GM19324 (cell line): ENCODE data around the gene AK5.

Experiments
- ATAC-seq: cut with Tn5 transposase; IDR thresholded peaks from one replicate; pipeline ENCODE4 v1.9.1; 2021; ENCODE audit warnings: mild to moderate bottlenecking, moderate library complexity; ENCODE audit not compliant: unreplicated experiment, low FRiP score

The AK5 gene

DNA sequence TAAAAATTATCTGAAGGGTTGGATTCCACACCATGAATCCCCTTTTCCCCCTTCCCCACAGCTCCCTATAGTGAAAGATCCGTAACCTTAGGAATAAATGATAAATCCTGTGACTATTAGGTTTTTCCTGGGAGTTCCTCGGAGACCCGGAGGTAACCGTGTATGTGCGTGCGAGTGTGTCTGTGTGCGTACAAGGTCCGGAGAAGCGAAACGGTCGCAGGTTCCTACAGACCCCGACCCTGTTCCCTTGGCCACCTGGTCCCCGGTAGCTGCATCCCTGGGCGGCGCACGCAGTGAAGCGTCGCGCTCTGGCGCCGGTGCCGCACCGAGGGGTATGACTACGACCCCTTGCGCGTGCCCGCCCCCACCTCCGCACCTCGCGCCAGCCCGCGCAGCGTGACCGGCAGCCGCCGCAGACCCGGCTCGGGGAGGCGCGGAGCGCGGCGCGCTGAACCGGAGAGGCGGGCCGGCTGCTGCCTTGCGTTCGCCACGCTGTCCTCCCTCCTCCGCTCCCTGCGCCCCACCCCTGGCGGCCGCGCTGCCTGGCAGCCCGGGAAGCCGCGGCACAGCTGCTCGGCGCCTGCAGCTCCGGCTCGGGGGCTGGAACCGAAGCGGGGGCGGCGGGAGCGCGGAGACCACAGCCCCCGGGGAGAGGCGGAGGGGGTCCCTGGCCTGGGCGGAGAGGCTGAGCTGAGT is at the start of gene AK5:
Gene AK5, plus strand, starts transcription at position 529 of the 696 bp plus-strand sequence. CDS start 295 bp downstream, outside the sequence.
- ATAC-seq = no peak

- no peak for ATAC-seq
These were observed 49.0 kb upstream of the AK5 start for GRCh38 chr1:77232829-77233228.

- ATAC-seq = no peak
These were observed 47.7 kb upstream of the AK5 start for GRCh38 chr1:77234096-77234495.

DNA sequence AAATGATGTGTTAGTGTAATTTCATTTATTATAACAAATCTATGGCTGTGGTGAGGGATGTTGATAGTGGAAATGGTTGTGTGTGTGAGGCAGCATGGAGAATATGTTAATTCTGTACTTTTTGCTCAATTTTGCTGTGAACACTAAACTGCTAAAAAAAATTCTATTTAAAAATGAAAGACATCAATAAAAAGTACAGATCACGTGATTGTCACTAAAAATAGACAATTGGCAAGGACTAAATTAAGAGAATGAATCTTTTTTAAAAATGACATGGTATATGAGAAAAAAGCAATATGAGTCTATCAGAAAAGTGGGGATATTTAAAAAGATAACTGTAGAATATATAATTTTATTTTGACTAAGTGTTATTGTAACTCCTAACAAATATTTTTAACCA is 46.9 kb upstream of the AK5 start:
- ATAC-seq = no peak

- no peak for ATAC-seq
These were observed 43.4 kb upstream of the AK5 start for GRCh38 chr1:77238462-77238861.

DNA sequence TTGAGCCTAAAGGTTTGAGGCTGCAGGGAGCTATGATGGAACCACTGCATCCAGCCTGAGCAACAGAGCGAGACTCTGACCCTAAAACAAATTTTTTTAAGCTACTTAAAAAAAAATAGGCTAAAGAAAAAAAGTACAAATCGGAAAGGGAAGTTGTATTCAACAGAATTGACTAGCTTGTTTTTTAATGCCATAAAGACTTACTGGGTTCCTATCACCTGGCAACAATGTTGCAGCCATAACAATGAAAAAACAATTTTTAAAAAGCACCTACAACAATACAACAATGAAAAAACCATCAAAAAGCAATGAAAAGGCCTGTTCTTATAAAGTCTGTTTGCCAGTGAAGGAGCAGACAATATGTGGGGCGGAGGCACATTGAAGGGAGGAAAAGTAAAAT is 42.5 kb upstream of the AK5 start:
- no peak for ATAC-seq

- ATAC-seq = no peak
These were observed 36.0 kb upstream of the AK5 start for GRCh38 chr1:77245830-77246229.

GRCh38 chr1:77250126-77250525 is 31.7 kb upstream of the AK5 start:
- no peak for ATAC-seq

DNA sequence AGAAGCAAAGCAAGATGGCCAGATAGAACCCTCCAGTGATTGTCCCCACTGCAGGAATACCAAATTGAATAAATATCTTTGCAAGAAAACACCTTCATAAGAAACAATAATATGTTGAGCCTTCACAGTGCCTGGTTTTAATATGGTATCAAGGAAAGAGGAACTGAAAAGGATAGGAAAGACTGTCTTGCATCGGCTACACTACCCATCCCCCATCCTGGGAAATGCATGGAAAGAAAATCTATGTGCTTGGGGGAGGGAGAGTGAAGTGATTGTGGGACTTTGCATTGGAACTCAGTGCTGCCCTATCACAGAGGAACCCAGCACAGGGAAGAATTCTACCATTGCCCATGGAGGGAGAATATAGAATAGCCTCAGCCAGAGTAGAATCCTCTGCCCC is 28.6 kb upstream of the AK5 start:
- ATAC-seq = no peak

DNA sequence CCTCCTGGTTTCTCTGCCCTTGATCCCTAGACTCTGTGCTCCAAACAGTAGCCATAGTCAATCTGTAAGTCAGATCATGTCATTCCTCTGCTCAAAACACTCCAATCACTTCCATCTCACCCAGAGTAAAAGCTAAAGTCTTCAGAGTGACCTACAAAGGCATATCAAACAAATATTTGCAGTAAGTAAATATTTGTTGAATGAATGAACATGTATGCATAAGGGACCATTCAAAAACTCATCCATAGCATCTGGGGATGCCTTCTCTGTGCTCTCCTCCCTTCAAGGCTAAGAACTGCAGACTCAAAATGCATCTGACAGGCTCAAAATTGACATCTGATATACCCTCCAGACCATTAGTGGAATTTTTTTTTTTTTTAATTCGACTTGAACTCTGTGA is 18.1 kb upstream of the AK5 start:
- no peak for ATAC-seq

DNA sequence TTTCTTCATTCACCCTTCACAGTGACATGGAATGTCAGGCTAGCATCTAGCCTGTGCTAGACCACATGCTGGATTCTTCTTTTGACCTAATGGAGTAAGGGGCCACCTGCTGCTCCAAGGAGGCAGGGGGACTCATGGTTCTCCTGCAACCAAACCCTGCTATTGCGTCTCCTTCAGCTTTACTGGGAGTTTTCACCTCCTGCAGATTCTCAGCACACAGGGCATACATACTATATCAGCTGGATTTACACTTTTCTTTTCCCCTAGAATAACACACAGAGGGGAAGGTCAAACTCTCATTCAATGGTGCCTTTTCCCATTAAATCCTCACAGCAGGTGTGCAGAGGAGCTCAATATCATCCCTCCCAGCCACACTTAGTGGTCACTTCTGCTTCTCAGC is 16.6 kb upstream of the AK5 start:
- no peak for ATAC-seq

DNA sequence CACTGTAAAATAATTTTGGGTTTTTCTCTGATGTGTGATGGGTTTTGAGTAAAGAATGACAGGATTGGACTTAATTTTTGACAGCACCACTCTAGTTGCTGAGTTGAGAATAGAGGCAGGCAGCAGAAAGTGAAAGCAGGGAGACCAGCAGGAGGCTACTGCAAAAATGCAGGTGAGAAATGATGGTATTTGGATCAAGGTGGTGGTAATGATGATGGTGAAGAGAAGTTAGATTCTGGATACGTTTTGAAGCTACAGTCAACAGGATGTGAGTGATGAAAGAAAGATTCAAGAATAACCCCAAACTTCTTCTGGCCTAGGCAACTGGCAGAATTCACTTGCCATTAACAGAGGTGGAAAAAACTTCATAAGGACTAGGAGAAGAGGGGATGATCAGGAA is 14.8 kb upstream of the AK5 start:
- ATAC-seq = no peak

DNA sequence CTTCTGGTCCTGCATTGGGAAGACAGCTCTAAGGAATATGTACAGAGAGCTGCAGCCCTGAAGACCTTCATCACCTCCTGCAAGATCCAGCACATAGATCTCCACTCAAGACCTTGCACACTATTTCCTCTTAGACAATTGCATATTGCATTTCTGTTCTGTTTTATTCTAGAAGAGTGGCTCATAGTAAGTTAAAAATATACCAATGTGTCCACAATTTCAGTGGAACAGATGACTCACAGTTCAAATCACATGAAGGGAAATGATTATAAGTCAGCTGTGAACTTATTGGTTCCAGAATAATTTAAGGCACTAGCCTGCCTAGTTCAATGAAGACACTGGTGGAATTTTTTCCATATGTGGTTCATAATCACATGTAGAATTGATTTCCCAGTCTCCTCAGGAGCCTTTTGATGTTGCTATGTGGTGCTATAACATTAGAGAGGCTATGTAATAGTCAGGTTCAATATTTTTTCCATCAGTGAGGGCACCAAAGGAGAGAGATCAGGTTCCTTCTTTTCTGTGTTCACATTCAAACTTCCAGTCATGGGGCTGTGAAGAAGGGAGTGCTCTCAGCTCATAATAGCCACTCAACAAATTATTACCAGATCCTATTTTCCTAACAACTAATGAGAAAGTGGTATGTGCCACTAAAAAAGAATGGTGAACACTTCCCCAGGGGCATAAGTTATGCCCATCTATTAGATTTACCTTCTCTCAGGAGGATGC is 9.8 kb upstream of the AK5 start:
- ATAC-seq = no peak

DNA sequence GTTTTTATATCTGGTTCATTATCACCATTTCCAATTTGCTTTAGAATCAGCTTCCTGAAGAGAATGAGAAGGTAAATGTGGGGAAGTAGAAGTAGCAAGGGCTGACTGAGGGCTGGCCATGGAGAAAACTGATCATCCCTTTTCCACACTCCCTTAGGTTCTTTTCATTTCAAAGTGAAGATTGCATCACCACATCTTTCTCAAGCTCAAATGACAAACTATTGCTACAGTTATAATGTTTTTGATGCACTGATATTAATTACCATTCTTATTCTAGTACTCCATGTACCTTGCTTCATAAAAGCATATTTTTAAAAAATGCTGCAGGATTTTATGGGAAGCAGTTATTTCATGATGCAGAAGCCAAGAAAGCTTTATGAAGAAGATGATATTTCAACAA is 7.9 kb upstream of the AK5 start:
- ATAC-seq = no peak

DNA sequence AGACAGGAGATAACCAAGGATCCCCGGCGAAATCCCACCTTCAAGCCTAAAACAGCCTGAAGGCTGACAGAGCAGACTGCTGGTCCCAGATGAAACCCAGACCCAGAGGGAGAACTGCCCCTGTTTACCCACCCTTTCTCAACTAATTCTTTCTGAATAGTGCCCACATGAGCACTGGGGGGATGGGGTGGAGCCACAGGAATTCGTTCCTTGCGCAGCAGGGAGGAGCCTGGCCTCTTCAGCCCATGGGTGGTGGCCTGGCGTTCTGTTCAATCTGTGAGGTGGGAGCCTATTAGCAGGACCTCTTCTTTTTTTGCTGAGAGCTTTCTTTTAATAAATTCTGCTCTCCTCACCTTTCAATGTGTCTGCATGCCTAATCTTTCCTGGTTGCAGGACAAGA is 6.6 kb upstream of the AK5 start:
- ATAC-seq = no peak

DNA sequence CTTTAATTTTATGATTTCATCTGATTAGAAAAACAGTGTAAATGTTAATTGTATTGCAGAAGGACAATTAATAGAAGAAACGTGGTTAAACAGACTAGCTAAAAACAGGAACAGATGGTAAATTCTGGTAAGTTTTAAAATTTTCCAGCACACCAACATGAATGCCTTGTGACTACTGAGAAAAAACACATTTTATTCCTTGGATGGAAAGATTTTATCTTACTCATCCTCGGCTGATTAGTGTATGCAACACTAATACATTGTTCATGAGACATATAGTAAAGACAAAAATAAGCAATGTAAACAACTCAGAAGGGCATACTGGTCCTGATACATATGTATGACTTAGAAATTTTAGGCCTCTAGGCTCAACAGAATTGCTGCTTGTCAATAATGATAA is 4.9 kb upstream of the AK5 start:
- no peak for ATAC-seq

- no peak for ATAC-seq
These were observed 1.9 kb upstream of the AK5 start for GRCh38 chr1:77279929-77280328.

- ATAC-seq = no peak
These were observed 857 bp upstream of the AK5 start for GRCh38 chr1:77280962-77281361.

DNA sequence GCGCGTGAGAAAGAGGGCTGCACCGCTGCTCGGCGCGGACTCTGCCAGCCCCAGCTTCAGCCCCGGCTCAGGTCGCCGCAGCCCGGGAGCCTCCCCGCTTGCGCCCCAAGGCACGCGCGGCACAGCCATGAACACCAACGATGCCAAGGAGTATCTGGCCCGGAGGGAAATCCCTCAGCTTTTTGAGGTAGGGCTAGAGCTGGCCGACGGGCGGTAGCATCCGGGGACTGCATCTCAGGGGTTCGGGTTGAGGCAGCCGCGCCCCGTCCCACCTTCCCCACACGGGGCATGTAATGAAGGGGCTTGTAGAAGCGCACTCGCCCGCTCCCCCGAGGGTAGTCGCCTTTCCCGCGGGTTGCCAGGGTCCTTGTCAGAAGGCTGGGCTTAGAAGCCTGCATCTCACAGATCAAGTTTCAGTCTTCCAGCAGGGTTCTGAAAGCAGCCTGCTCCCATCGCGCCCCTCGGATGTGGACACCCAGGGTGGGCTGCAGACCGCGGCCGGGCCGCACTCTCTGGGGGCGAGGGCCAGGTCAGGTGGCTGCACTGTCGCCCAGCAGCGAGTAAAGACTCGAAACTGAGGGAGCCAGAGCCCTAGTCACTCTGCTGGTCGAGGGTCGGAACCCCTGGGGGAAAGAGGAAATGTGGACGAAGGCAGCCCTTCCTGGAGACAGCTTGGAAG is 507 bp downstream of the AK5 start:
- ATAC-seq = no peak

GRCh38 chr1:77282866-77283539 is 1.2 kb downstream of the AK5 start:
- no peak for ATAC-seq
